Measurements from ENCODE around the gene CNPY3.

The CNPY3 gene

GRCh38 chr6:42915732-42916131, 13.5 kb upstream of the CNPY3 start, which contains the start of gene PTCRA:
Gene PTCRA (plus strand): TSS chr6:42916053. CDS start chr6:42916070, 17 bp downstream.
- no peaks in the 10 kb centered on the region for H3K9me3 ChIP-seq (ENCODE audit: control insufficient read depth in 2 of 2, low read length in 2 of 2)
- H3K36me3 ChIP-seq (ENCODE audit: control insufficient read depth in 2 of 2, insufficient read depth in 2 of 2, low read length in 2 of 2), result no peaks in the 10 kb centered on the region
- no peak within 1 kb of the TSS for H3K4me3 ChIP-seq (ENCODE audit: low read length in 2 of 2)
- H3K27me3 ChIP-seq (ENCODE audit: control insufficient read depth in 1 of 2, insufficient read depth in 2 of 2, low read length in 2 of 2), result peaks cover 8 to 10% of the 10 kb centered on the region in 2 donors
- H3K4me1 ChIP-seq (ENCODE audit: control insufficient read depth, insufficient read depth, low read length), result peaks cover 8% of the 10 kb centered on the region
- no peak within 1 kb of the TSS for H3K9ac ChIP-seq (ENCODE audit: low read length in 2 of 2)
- no peak within 1 kb of the TSS for H3K27ac ChIP-seq (ENCODE audit: low read length)

- Histone ChIP-seq H3K27ac (ENCODE audit: low read length) (no peak overlapping the region), H3K4me1 (ENCODE audit: control insufficient read depth, insufficient read depth, low read length) (peaks cover 5% of the 10 kb centered on the region), H3K9ac (ENCODE audit: low read length in 2 of 2) (no peak overlapping the region), H3K36me3 (ENCODE audit: control insufficient read depth in 2 of 2, insufficient read depth in 2 of 2, low read length in 2 of 2) (no peaks in the 10 kb centered on the region), H3K27me3 (ENCODE audit: control insufficient read depth in 1 of 2, insufficient read depth in 2 of 2, low read length in 2 of 2) (peaks cover 5 to 6% of the 10 kb centered on the region in 2 donors), H3K9me3 (ENCODE audit: control insufficient read depth in 2 of 2, low read length in 2 of 2) (no peaks in the 10 kb centered on the region), H3K4me3 (ENCODE audit: low read length in 2 of 2) (no peak overlapping the region)
Measured at GRCh38 chr6:42916288-42916687, 13.0 kb upstream of the CNPY3 start.

DNA sequence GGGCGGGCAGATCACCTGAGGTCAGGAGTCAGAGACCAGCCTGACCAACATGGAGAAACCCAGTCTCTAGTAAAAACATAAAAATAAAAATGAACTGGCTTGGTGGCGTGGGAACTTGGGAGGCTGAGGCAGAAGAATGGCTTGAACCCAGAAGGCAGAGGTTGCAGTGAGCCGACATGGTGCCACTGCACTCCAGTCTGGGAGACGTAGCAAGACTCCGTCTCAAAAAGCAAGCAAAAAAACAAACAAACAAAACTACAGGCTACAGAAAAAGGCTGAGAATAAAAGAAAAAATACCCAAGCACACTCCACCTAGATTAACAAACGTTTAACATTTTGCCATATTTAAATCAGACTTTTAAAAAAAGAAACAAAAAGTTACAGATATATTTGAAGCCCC, 7.5 kb upstream of the CNPY3 start:
- Histone ChIP-seq H3K36me3 (ENCODE audit: control insufficient read depth in 2 of 2, insufficient read depth in 2 of 2, low read length in 2 of 2) (no peaks in the 10 kb centered on the region), H3K9me3 (ENCODE audit: control insufficient read depth in 2 of 2, low read length in 2 of 2) (no peaks in the 10 kb centered on the region), H3K4me3 (ENCODE audit: low read length in 2 of 2) (no peak overlapping the region), H3K27me3 (ENCODE audit: control insufficient read depth in 1 of 2, insufficient read depth in 2 of 2, low read length in 2 of 2) (peaks cover 12 to 15% of the 10 kb centered on the region in 2 donors), H3K9ac (ENCODE audit: low read length in 2 of 2) (no peak overlapping the region), H3K27ac (ENCODE audit: low read length) (no peak overlapping the region), H3K4me1 (ENCODE audit: control insufficient read depth, insufficient read depth, low read length) (no peaks in the 10 kb centered on the region)

GRCh38 chr6:42923666-42924065, 5.6 kb upstream of the CNPY3 start:
- H3K9ac ChIP-seq (ENCODE audit: low read length in 2 of 2), result no peak overlapping the region
- no peak overlapping the region for H3K4me3 ChIP-seq (ENCODE audit: low read length in 2 of 2)
- no peaks in the 10 kb centered on the region for H3K36me3 ChIP-seq (ENCODE audit: control insufficient read depth in 2 of 2, insufficient read depth in 2 of 2, low read length in 2 of 2)
- H3K4me1 ChIP-seq (ENCODE audit: control insufficient read depth, insufficient read depth, low read length), result peaks cover 3% of the 10 kb centered on the region
- no peak overlapping the region for H3K27ac ChIP-seq (ENCODE audit: low read length)
- peaks cover 12 to 15% of the 10 kb centered on the region in 2 donors for H3K27me3 ChIP-seq (ENCODE audit: control insufficient read depth in 1 of 2, insufficient read depth in 2 of 2, low read length in 2 of 2)
- H3K9me3 ChIP-seq (ENCODE audit: control insufficient read depth in 2 of 2, low read length in 2 of 2), result no peaks in the 10 kb centered on the region

GRCh38 chr6:42925248-42925857, 3.9 kb upstream of the CNPY3 start:
- Histone ChIP-seq H3K27me3 (ENCODE audit: control insufficient read depth in 1 of 2, insufficient read depth in 2 of 2, low read length in 2 of 2) (peaks cover 12 to 15% of the 10 kb centered on the region in 2 donors), H3K4me3 (ENCODE audit: low read length in 2 of 2) (no peak overlapping the region), H3K36me3 (ENCODE audit: control insufficient read depth in 2 of 2, insufficient read depth in 2 of 2, low read length in 2 of 2) (no peaks in the 10 kb centered on the region), H3K4me1 (ENCODE audit: control insufficient read depth, insufficient read depth, low read length) (peaks cover 15% of the 10 kb centered on the region), H3K9me3 (ENCODE audit: control insufficient read depth in 2 of 2, low read length in 2 of 2) (no peaks in the 10 kb centered on the region), H3K9ac (ENCODE audit: low read length in 2 of 2) (no peak overlapping the region), H3K27ac (ENCODE audit: low read length) (no peak overlapping the region)

- Histone ChIP-seq H3K9me3 (ENCODE audit: control insufficient read depth in 2 of 2, low read length in 2 of 2) (no peaks in the 10 kb centered on the region), H3K27ac (ENCODE audit: low read length) (peak overlapping the region; percentile 98), H3K36me3 (ENCODE audit: control insufficient read depth in 2 of 2, insufficient read depth in 2 of 2, low read length in 2 of 2) (peaks cover 2 to 6% of the 10 kb centered on the region in 2 donors), H3K27me3 (ENCODE audit: control insufficient read depth in 1 of 2, insufficient read depth in 2 of 2, low read length in 2 of 2) (peaks cover 2 to 7% of the 10 kb centered on the region in 2 donors), H3K9ac (ENCODE audit: low read length in 2 of 2) (peak overlapping the region; percentile 66 to 90), H3K4me1 (ENCODE audit: control insufficient read depth, insufficient read depth, low read length) (peaks cover 31% of the 10 kb centered on the region), H3K4me3 (ENCODE audit: low read length in 2 of 2) (peak overlapping the region; percentile 89 to 92)
Measured at GRCh38 chr6:42929821-42930360, 611 bp downstream of the CNPY3 start.

DNA sequence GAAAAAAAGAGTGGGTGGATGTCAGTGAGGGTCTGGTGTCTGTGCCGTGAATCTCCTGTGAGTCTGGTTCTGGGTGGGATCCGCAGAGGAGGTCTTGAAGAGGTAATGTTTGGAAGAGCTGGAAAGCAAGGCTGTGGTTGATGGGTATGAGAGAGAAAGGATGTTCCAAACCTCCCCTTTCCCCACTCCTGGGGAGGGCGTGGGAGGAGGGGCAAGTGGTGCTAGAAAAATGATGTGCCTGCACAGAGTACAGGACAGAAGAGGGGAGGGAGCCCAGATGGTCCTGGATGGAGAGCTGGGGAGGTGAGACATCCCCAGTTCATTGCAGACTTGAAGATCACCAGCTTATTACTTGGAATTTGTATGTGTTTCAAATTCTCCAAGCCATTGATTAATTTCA, 3.1 kb downstream of the CNPY3 start:
- H3K27ac ChIP-seq (ENCODE audit: low read length), result no peak overlapping the region

DNA sequence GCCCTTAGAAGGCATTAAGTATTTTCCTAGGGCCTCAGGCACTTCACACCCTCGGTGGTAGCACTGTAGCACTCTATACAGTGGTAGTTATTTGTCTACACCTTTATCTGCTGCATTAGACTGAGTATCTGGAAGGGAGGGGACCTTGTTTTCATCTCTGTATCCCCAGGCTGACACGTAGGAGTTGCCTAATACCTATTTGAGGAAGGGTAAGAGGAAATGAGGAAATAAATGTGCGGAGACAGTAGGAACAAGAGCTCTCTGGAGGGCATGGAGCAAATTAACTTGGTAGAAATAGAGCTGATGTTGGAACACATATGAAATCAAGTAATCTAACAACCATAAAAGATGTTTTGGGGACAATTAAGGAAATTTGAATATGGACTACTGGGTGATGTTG, 3.9 kb downstream of the CNPY3 start:
- H3K27ac ChIP-seq (ENCODE audit: low read length), result no peak overlapping the region

More for the DNA sequence above, 3.1 kb downstream of the CNPY3 start:
- Histone ChIP-seq H3K4me3 (ENCODE audit: low read length in 2 of 2) (no peak overlapping the region), H3K9me3 (ENCODE audit: control insufficient read depth in 2 of 2, low read length in 2 of 2) (no peaks in the 10 kb centered on the region), H3K9ac (ENCODE audit: low read length in 2 of 2) (peak overlapping the region; percentile 10 to 42), H3K4me1 (ENCODE audit: control insufficient read depth, insufficient read depth, low read length) (peaks cover 31% of the 10 kb centered on the region), H3K27me3 (ENCODE audit: control insufficient read depth in 1 of 2, insufficient read depth in 2 of 2, low read length in 2 of 2) (no peaks in the 10 kb centered on the region), H3K36me3 (ENCODE audit: control insufficient read depth in 2 of 2, insufficient read depth in 2 of 2, low read length in 2 of 2) (peaks cover 17 to 25% of the 10 kb centered on the region in 2 donors)

DNA sequence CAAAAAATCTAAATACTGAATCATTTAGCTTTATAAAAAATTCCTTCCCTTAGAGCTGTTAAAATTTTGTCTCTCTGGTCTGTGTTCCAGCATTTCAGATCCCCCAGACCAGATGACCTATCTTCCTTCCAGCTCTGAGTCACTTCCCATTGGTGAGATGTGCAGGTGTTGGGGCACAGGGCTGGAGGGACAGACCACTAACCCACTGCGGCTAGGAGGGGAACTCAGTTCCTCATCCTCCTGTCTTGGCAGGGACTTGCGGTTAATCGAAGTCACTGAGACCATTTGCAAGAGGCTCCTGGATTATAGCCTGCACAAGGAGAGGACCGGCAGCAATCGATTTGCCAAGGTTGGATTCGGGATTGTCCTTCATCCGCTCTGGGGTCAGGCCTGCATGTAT, 6.0 kb downstream of the CNPY3 start:
- Histone ChIP-seq H3K27me3 (ENCODE audit: control insufficient read depth in 1 of 2, insufficient read depth in 2 of 2, low read length in 2 of 2) (no peaks in the 10 kb centered on the region), H3K4me1 (ENCODE audit: control insufficient read depth, insufficient read depth, low read length) (peaks cover 16% of the 10 kb centered on the region), H3K27ac (ENCODE audit: low read length) (no peak overlapping the region), H3K4me3 (ENCODE audit: low read length in 2 of 2) (no peak overlapping the region), H3K36me3 (ENCODE audit: control insufficient read depth in 2 of 2, insufficient read depth in 2 of 2, low read length in 2 of 2) (peaks cover 39 to 44% of the 10 kb centered on the region in 2 donors), H3K9me3 (ENCODE audit: control insufficient read depth in 2 of 2, low read length in 2 of 2) (no peaks in the 10 kb centered on the region), H3K9ac (ENCODE audit: low read length in 2 of 2) (peak overlapping the region in 1 of 2 donors; percentile 13)

More for the DNA sequence above, 3.9 kb downstream of the CNPY3 start:
- H3K36me3 ChIP-seq (ENCODE audit: control insufficient read depth in 2 of 2, insufficient read depth in 2 of 2, low read length in 2 of 2), result peaks cover 22 to 33% of the 10 kb centered on the region in 2 donors
- no peaks in the 10 kb centered on the region for H3K9me3 ChIP-seq (ENCODE audit: control insufficient read depth in 2 of 2, low read length in 2 of 2)
- H3K9ac ChIP-seq (ENCODE audit: low read length in 2 of 2), result no peak overlapping the region
- H3K27me3 ChIP-seq (ENCODE audit: control insufficient read depth in 1 of 2, insufficient read depth in 2 of 2, low read length in 2 of 2), result no peaks in the 10 kb centered on the region
- no peak overlapping the region for H3K4me3 ChIP-seq (ENCODE audit: low read length in 2 of 2)
- peaks cover 31% of the 10 kb centered on the region for H3K4me1 ChIP-seq (ENCODE audit: control insufficient read depth, insufficient read depth, low read length)

GRCh38 chr6:42936398-42936797, 7.1 kb downstream of the CNPY3 start:
- H3K9ac ChIP-seq (ENCODE audit: low read length in 2 of 2), result no peak overlapping the region
- no peaks in the 10 kb centered on the region for H3K27me3 ChIP-seq (ENCODE audit: control insufficient read depth in 1 of 2, insufficient read depth in 2 of 2, low read length in 2 of 2)
- no peak overlapping the region for H3K4me3 ChIP-seq (ENCODE audit: low read length in 2 of 2)
- H3K36me3 ChIP-seq (ENCODE audit: control insufficient read depth in 2 of 2, insufficient read depth in 2 of 2, low read length in 2 of 2), result peaks cover 44 to 50% of the 10 kb centered on the region in 2 donors
- no peak overlapping the region for H3K27ac ChIP-seq (ENCODE audit: low read length)
- H3K4me1 ChIP-seq (ENCODE audit: control insufficient read depth, insufficient read depth, low read length), result peaks cover 8% of the 10 kb centered on the region
- no peaks in the 10 kb centered on the region for H3K9me3 ChIP-seq (ENCODE audit: control insufficient read depth in 2 of 2, low read length in 2 of 2)

Measured in stomach smooth muscle (tissue), 2 donors.